NB4 (cell line): ENCODE results near the gene SMTNL1.
A peak's percentile ranks its signal among the peaks of the same experiment; 100 is the strongest.

Experiments used
- CTCF ChIP-seq: IDR thresholded peaks from one replicate; pipeline ENCODE4 v1.5.1; 2012; ENCODE audit warnings: low read depth, low read length
- MAX ChIP-seq: IDR thresholded peaks from 2 replicates; pipeline ENCODE4 v1.6.1; 2011; ENCODE audit warnings: low read depth, low read length
- POLR2A ChIP-seq: IDR thresholded peaks from 2 replicates; pipeline ENCODE4 v1.6.1; 2011; ENCODE audit warnings: mild to moderate bottlenecking; ENCODE audit not compliant: insufficient read length; ENCODE audit errors: extremely low read depth

GRCh38 chr11:57527056-57527631 is 10.3 kb upstream of the SMTNL1 start:
- TF ChIP-seq CTCF (peak; percentile 83), POLR2A (no peak), MAX (peak; percentile 54; the same call in 1 of the 2 replicates)
